Activated gamma-delta T cell treated with Interleukin-2 at 50 U/mL for 16 hours (primary cell): ENCODE results near the gene RALGAPA1.
A peak's percentile ranks its signal among the peaks of the same experiment; 100 is the strongest.
"Not testable (repeated sequence)": the region's sequence is repeated elsewhere in the genome, so short reads cannot be mapped to it uniquely, and the experiment has no call there.

Experiments used
- DNase-seq: peaks from one replicate; pipeline ENCODE4 v3.0.0-alpha.2; 2020

Gene RALGAPA1

DNA sequence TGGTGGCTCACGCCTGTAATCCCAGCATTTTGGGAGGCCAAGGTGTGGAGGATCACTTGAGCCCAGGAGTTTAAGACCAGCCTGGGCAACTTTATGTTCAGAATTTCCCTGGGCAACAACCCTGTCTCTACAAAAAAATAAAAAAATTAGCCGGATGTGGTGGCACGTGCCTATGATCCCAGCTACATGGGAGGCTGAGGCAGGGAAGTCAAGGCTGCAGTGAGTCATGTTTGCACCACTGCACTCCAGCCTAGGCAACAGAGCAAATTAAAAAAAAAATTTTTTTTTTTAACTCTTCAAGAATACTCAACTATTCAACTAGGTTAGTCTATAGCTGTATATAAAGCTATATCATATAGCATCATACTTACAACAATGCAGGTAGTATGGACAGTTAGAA lies 113.0 kb downstream of the RALGAPA1 start:
- no peak for DNase-seq

DNA sequence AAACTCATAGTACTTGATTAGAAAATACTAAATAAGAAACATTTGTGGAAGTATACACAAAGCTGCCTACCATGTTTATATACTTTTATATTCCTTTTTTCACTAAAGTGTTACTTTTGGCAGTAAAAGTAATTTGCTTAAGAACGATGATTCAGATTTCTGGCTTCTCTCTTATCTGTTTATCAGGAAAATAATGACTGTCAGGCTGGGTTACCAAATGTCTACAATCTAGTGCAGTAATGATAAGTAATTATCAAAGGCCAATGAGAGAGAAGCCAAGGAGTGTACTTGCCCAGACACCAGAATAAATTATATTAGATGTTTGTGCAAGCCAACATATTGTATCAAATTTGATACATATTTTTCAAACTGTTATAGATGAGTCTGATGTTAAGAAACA lies 113.4 kb downstream of the RALGAPA1 start:
- no peak for DNase-seq

DNA sequence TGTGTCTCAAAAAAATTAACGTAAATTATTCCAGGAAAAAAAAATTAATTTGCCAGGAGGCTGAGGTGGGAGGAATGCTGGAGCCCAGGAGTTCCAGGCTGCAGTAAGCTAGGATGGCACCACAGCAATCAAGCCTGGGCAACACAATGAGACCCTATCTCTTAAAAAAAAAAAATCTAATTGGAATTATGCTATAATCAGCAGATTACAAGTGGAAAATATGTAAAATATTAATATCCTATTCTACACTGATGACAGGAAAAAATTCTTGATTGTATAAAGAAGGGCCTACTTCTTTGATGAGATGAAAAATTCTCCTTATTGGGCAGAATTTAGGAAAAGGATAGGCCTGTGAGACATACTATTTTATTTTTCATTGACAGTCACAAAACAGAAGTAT lies 114.0 kb downstream of the RALGAPA1 start:
- DNase-seq = no peak

DNA sequence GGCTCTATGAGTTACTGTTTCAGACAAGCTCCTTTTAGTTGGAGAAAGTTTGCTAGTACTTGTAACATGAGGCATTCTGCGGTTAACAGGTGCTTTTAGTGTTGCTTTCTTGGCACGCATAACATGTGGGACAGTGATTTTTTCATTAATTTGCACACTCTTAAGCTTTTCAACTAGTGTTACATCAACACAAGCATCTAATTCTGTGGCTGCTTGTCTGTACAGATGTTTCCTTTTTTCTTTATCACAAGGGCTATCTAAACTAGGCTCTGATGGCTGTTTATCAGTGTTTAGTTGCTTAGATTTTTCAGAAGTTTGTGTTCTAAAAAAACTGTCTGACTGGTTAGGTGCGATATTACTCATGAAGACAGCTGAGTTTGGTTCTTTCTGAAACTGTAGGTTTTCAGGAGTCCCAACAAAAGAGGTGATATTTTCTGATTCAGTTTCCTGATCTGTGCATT lies 120.1 kb downstream of the RALGAPA1 start:
- no peak for DNase-seq

DNA sequence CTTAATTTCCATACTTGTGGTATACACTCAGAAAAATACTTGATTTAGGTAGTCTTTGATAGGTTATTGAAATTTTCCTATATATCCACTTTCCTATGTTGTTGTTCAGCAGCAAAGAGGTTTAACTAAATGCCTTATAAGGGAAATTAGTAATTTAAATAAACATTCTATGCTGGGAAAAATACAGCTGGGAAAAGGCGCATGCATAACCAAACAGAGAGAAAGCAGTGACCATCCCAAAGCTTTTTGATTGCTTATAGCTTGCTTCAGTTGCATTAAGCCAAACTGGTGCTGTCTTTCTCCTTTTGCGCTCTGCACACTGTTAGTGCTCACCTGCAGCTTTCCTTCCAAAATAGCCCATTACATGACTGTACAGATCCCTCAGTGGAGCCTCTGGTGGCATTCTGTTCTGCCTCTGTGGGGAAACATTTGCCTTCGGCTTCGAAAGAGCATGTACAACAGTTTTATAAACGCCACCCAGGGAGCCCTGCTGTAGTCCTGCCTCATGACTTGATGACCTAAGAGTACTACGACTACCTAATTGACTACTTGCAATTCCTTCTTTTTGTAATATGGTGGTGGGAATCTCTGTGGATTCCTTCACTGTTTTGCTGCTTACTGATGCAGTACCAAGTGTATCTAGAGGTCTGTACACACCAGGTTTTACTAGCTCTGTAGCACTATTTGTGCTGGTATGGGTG lies 120.8 kb downstream of the RALGAPA1 start:
- DNase-seq = no peak

DNA sequence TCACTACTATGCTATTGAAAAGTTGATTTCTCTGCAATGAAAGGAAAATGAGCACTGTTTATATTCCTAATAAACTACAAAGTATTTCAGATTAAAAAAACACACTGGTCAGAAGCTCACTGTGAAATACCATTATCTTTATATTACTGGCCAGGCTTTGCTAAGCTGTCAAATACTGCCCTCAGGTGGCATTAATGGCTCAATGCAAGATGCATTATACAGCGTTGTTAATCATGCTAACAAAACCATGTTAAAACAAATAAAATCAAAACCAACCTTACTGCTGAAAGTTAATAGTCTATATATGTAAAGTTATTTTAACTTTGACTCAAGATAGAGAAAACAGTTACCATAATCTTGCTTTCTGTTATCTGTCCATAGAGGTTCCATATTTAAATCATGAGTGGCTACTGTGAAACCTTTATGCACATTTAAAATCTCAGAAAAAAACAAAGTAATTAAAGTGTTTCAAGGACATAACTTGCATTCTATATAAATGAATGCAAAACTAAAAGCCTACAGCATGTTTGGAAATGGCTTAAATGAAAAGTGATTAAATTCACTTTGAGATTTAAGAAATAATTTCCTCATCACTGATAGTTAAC lies 121.7 kb downstream of the RALGAPA1 start:
- peak; percentile 7 for DNase-seq

DNA sequence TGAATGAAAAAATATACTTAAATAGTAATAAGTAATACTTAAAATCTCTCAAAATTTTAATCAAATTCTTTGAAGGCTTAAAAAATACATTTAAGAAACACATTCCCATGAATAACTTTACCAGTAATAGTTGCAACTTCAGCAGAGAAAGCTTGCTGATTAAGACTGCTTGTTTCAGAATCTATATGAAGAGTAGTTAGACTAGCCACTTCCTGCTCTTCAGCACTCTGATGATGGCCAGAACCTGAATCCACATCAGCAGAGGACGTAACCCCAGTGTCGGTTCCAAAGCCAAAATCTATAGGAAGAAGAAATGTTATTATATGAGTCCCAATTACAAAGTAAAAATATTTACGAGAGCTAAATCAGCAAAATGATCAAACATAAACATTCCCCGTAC lies 125.4 kb downstream of the RALGAPA1 start:
- not testable (repeated sequence) for DNase-seq

DNA sequence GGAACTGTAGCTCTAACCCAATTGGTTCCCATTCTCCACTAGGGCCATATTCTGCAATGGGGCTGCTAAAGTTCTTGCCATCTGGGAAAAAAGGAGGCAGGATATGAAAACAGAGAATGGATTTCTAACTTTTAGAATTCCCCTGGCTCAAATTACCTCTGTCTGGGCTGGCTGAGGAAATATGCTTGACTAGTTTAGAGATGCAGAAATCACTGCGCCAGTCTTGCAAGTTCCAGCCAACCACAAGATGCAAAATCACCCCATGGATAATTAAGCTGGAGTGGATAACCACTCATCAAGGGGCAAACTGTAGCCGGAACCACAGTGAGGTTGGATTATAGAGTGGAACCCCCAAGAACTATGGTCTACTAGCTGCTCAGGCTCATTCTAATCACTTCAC lies 126.3 kb downstream of the RALGAPA1 start:
- no peak for DNase-seq

DNA sequence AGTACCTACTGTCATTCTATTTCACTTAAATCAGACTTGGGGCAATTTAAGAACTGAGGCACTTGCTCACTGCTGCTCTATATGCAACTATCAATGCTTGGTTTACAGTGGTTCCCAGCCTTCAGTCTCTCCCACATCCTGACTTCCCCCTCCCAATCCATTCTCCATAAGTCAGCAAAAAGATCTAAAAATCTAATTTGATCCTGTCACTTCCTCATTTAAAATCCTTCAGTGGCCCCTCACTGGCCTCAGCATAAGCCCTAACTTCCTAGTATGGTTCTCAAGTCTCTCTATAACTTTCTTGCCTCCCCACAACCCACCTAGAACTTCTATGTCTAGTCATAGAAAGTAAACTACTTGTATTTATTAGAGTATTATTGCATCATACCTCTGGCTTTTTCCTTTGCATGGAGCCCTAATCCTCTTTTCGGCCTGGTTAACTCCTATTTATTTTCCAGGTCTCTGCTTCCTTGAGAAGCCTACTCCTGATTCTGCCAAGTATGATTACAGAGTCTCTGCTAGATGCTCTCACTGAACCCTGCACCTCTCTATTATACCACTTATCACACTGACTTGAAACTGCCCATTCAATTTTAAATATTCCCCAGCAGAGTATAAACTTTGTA lies 130.6 kb downstream of the RALGAPA1 start:
- DNase-seq = no peak

DNA sequence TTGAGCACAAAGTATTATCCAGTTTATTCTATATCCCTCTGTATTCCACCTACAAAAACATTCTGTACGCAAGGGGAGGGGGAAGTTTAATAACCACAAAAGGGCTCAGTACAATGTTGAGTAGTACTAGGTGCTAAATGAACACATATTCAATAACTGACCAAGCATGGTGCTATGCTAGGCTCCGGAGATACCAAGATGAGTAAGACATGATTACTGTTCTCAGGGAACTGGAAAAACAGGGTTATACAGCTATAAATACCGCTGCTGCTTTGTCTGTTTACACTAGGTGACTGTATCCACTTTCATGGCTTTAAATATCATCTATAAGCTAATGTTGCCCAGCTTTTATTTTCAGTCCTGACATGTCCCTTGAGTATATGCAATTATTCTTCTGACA lies 139.3 kb downstream of the RALGAPA1 start:
- DNase-seq = no peak

DNA sequence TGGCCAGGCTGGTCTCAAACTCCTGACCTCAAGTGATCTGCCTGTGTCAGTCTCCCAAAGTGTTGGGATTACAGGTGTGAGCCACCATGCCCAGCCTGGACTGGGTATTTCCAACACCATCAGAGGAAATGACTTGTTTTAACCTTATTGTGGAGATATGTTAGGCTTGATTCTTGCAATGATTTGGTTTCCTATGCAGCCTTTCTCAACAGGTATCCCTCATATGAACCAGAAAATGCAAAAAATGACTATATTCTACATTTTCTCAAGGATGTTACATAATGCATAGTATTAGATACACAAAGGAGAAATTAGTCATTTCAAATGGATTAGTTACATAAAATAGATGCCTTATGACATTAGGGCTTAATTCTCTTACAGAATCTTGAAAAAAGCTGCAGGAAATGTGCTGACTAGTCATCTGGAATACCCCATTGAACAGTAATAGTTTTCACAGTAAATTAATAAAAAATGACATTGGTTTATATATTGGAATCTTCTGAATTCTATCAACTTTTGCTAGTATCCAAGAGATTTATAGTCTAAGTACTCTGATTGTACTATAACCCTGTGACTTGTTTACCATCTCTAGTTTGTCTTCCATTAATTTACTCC lies 142.6 kb downstream of the RALGAPA1 start:
- DNase-seq = no peak

DNA sequence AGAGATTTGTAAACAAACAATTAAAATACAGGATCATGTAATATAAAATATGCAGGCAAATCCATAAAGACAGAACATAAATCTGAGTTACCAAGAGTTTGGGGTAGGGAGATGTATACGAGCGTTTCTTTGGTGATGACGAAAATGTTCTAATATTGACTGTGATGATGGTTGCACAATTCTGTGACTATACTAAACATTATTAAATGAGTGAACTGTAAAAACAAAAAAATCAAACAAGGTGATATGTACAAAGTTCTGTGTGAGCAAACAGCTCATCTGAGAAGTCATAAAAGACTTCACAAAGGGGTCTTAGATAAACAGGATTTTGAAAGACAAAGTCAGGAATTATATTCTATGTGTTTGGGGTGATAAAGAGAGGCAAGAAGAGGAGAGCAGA lies 147.2 kb downstream of the RALGAPA1 start:
- DNase-seq = no peak

DNA sequence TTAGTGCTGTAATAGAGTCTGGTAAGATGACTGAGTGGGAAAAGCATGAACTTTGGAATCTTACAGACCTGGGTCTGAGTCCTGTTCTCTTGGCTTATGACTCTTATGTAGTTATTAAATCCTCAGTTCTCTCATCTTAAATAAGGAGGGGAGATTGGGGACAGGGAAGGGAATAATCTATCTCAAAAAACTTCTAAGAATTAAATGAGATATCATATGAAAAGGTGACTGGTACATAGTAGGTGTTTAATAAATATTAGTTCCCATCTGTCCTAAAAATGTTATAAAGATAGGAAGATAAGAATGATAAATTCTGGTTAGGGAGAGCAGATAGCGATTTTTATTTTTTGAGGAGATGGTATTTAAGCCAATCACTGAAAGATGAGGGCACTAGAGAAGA lies 156.1 kb downstream of the RALGAPA1 start:
- DNase-seq = no peak

DNA sequence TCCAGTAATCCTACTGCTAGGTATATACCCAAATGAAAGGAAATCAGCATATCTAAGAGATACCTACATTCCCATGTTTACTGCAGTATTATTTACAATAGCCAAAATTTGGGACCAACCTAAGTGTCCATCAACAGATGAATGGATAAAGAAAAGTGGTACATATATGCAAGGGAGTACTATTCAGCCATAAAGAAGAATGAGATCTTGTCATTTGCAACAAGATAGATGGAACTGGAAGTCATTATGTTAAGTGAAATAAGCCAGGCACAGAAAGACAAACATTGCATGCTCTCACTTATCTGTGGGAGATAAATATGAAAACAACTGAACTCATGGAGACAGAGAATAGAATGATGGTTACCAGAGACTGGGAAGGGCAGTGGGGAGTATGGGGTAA lies 165.6 kb downstream of the RALGAPA1 start:
- no peak for DNase-seq

DNA sequence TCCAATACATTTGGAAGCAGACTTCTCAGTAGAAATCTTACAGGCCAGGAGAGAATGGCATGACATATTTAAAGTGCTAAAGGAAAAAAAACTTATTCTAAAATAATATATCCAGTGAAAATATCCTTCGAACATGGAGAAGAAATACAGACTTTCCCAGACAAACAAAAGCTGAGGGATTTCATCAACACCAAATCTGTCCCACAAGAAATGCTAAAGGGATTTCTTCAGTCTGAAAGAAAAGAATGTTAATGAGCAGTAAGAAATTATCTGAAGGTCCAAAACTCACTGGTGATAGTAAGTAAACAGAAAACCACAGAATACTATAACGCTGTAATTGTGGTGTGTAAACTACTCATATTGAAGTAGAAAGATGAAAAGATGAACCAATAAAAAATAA lies 171.2 kb downstream of the RALGAPA1 start:
- no peak for DNase-seq

DNA sequence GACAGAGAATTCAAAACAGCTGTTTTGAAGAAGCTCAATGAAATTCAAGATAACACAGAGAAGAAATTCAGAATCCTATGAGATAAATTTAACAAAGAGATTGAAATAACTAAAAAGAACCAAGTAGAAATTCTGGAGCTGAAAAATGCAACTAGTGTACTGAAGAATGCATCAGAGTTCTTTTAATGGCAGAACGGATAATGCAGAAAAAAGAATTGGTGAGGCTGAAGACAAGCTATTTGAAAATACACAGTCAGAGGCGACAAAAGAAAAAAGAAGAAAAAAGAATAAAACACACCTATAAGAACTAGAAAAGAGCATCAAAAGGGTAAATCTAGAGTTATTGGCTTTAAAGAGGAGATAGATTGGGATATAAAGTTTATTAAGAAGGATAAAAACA lies 171.8 kb downstream of the RALGAPA1 start:
- DNase-seq = no peak

DNA sequence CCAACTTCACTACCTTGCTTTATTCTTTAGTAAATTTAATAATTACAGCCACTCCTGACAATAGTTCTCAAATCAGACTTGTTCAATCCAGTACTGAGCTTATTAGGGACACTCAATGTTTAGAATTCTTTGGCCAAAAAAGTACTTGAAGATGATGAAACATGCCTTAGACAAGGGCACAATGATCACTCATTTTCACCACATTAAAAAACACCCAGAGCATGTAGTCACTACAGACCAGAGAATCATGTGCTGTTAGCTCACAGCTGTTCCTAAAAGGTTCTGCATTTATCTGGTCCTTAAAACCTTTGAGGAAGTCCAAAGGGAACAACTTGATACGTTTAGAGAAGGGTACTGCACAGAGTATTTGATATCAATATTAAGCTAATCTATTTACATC lies 176.4 kb downstream of the RALGAPA1 start:
- no peak for DNase-seq

DNA sequence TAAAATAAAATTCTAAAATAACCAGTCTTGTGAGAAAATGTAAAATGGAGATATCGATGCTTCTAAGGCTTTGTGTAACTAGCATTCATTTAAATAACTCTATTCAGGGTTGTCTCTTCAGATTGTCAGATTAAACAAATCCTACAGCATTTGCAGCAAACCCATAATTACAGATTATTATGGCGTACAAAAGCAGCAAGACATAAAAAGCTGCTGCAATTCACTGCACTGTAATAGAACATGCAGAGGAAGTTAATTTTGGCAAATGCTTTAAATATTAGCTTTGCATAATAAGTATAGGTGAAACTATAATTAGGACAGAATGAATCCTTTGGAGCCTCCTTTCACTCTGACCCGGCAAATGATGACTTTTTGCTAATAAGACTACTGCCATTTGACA lies 176.8 kb downstream of the RALGAPA1 start:
- DNase-seq = no peak

DNA sequence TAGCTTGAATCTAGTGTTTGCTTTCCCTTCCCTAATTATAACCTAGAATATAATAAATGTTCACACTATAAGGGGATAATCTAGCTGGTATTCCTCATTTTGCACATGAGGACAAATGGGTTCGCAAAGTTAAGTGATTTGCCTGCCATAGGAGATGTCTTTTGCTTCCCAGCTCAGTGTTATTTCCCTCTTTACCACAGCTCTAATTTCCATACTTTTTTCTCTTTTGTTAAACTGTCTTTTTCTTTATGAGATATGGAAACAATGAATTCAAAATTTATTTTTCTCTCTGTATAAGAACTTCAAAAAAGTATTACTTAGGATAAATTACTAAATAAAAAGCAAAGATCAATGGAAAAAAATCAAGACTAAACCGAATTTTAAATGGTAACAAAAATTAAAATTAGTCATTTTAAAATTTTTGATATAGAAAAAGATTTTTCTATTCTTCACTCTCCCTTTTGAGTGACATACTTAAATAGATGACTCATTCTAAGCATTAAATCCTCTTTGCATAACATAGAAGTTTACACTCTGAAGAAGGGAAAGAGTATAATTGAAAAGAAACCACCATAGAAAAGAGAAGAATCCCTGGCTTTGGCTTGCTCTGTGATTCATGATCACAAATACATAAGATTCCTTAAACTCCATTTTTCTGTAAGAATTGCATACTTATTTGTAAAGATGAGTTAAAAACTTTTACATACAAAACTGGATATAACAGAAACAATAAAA lies 177.9 kb downstream of the RALGAPA1 start:
- DNase-seq = no peak

DNA sequence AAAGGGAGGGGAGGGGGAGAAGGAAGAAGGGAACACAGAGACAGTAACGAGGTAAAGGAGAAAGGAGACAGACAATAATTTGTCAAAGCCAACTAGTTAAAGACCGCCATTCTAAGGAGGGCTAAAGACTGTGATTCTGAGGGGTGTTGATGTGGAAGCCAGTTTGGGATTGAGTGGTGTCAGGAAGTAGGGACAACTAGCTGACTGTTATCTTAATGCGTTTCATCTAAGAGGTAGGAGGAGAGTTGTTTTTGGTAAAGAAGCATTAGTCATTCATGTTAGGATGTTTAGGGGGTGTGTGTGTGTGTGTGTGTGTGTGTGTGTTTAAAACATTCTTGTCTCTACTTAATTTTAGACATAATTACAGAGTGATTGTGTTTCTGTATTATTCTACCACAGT lies 180.1 kb downstream of the RALGAPA1 start:
- no peak for DNase-seq

DNA sequence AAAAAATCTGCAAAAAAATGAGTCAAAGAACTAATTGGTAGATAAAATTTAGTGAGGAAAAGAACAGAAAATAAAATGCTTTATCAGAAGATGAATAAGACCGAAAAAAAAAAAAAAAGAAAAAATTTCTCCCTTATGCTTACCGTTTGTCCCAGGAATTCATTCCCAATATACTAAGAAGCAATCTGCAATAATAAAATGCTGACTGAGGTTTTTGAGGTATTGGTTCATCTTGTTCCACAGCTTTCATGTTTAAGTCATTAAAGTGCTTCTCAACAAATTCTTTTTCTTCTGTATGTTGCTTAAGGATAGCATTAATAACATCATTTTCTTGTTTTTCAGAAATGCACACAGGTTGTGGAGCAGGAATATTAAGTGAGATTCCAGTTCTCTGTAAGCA lies 182.1 kb downstream of the RALGAPA1 start:
- DNase-seq = not testable (repeated sequence)

DNA sequence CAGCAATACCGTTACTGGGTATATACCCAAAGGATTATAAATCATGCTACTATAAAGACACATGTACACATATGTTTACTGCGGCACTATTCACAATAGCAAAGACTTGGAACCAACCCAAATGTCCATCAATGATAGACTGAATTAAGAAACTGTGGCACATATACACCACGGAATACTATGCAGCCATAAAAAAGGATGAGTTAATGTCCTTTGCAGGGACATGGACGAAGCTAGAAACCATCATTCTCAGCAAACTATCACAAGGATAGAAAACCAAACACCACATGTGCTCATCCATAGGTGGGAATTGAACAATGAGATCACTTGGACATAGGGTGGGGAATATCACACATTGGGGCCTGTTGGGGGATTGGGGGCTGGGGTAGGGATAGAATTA lies 187.1 kb downstream of the RALGAPA1 start:
- not testable (repeated sequence) for DNase-seq

DNA sequence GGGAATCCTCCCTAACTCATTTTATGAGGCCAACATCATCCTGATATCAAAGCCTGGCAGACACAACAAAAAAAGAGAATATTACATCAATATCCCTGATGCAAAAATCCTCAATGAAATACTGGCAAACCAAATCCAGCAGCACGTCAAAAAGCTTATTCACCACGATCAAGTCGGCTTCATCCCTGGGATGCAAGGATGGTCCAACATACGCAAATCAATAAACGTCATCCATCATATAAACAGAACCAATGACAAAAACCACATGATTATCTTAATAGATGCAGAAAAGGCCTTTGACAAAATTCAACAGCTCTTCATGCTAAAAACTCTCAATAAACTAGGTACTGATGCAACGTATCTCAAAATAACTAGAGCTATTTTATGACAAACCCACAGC lies 189.1 kb downstream of the RALGAPA1 start:
- DNase-seq = not testable (repeated sequence)
